NCI-H2081 treated with DMSO at 0.1 percent for 48 hours (cell line): Measurements from ENCODE around the gene UTP25.
"Not testable (repeated sequence)": the region's sequence is repeated elsewhere in the genome, so short reads cannot be mapped to it uniquely, and the experiment has no call there.

Experiments used
- DNase-seq: peaks from one replicate; lab custom pipeline; 2025; lab: John Stamatoyannopoulos, UW

The UTP25 gene

DNA sequence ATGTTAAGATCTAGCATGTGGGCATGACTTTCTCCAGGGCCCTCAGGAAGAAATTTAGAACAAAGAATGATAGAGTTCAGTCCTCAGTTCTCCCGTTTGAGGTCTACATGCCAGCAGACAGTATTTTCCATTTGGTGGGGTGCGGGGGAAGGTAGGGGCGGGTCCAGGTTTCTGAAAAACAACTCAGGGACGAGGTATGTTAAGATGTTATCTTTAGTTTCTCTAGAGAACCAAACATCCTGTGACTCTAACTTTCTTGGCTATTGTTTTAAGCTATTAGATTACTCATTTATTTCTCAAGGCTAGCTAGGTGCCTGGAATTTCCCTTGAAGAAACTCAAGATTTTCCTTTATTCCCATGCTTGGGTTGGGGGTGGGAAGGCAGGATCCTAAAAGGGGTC lies 67.9 kb downstream of the UTP25 start:
- no peak for DNase-seq

DNA sequence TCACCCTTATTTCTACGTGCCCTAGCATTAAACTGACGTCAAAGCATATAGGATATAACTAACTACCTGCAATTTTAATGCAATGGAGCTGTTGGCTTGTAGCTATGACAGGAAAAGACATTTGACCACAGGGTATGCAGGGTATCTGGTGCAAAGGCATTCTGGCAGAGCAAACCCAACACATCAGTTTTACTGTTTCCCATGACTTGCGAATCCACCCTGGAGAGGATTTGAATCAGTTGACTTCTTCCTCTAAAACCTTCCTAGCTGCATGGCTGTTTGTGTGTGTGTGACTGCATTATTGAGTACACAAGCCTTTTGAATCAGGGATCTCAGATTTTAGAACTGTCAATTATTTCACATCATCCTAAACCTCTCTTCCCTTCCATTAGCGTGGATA lies 68.6 kb downstream of the UTP25 start:
- DNase-seq: no peak

- DNase-seq: not testable (repeated sequence)
Observed at GRCh38 chr1:209898271-209898670, 70.5 kb downstream of the UTP25 start.

DNA sequence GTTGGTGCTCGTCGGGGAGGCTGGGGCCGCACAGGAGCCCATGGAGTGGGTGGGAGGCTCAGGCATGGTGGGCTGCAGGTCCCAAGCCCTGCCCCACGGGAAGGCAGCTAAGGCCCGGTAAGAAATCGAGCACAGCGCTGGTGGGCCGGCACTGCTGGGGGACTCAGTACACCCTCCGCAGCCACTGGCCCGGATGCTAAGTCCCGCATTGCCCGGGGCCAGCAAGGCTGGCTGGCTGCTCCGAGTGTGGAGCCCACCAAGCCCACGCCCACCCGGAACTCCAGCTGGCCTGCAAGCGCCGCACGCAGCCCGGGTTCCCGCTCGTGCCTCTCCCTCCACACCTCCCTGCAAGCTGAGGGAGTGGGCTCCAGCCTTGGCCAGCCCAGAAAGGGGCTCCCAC lies 71.1 kb downstream of the UTP25 start:
- DNase-seq: not testable (repeated sequence)

DNA sequence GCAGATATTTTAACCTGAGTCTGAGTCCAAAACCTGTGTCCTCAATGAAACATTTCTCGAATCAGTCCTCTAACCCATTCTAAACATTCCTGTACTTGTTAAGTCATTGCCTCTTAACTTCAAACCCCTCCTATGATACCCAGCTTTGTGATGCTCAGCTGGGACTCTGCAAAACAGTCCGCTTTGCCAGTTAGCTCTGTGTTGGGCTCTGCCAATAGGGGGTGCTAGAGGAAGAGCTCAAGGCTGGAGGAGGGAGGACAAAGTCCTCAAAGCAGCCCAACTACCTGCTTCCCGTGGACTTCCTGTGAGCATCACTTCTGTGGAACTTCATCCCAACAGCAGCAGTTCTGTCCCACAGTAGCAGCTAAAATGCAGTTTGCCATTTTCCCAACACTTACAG lies 72.2 kb downstream of the UTP25 start:
- no peak for DNase-seq

DNA sequence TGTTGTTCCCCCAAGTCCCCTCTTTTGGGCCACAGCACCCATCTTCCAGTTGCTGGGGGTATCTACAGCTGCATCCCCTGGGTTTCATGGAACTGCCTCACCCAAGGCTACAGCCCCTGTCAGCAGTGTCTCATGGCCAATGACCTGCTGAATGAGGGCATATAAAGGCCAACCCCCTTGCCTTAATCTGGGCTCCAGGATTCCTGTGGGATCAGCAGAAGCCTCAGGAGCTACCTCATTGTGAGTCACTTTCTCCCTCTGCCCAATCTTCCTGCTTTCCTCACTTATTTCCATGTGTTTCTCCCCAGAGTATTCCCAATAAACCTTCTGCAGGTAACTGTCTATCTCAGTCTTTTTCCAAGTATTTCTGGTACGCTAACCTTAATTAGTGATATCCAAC lies 73.0 kb downstream of the UTP25 start:
- no peak for DNase-seq

DNA sequence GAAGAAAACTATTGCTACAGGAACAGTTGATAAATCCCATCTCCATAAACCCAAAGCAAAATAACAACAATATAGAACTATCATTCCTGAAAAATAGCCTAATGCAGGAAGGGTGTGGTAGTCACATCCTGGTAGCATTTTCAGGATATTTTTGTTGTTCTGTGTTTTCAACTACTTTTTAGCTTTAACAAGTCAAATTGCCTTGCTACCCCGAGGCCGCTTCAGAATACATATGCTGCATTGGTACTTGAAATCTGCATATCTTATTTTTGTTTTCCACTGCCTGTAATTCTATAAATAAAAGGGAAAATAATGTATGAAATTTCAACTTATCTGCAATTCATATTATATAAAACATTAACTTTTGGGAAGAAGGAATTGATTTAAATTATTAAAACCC lies 73.4 kb downstream of the UTP25 start:
- no peak for DNase-seq

DNA sequence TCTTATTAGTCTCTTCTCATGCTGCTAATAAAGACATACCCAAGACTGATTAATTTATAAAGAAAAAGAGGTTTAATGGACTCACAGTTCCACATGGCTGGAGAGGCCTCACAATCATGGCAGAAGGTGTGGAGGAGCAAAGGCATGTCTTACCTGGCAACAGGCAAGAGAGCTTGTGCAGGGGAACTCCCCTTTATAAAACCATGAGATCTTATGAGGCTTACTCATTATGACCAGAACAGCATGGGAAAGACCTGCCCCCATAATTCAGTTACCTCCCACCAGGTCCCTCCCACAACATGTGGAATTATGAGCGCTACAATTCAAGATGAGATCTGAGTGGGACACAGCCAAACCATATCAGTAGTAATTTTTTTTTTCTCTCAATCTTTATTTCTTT lies 77.0 kb downstream of the UTP25 start:
- not testable (repeated sequence) for DNase-seq
